Measurements from ENCODE around the gene TMC7. TPM values are rescaled to one million over a fixed set of nuclear protein-coding genes. Genes with fewer than 3 reads are reported as not detected.

Gene TMC7
- total and polyA plus RNA-seq, 2 of the 13 experiments (the other 11 are each of a cell fraction or from before 2014, with no cell fraction given) = 1.2 to 5.1 TPM

DNA sequence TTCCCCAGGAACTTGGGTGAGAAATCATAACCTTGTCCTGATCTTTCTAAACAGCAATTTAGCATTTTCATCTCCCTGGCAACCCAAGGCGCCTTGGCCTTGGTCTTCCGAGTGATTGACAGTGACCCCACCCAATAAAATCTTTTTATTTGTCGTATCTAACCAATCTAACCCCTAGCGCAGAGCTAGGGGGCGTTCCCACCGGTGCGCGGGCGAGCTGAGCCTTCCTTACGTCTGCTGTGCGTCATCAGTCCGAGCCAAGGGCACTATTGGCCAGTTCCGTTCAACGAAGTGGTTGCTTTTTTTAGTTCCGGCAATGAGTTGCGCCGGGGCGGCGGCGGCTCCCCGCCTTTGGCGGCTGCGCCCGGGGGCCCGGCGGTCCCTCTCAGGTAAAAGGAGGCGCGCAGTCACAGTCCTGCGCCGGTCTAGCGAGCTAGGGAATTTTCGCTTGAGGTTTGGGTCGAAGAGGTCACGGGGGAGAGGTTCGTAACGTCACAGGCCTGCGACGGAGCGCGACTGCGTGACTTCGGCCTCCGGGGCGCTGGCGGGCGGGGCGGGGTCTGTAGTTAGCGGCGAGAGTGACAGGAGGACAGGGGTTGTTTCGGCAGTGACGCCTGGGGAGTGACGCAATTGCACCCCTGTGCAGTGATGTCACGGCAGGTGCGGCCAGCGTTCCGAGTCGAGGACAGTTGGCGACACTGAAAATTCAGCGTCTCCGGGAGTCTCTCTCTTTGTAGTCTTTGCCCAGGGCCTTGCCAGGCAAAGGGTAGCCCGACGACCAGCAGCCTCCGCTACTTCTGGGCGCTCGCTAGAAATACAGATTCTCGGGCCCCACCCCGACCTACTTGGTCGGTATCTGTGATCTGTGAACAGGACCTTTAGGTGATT lies 83.9 kb downstream of the TMC7 start, which contains the start of gene COQ7 (continued):
- TF ChIP-seq ZSCAN5A (CRISPR knock-in tag; IDR thresholded peaks at IDR 0.05; ENCODE audit: borderline replicate concordance) = peak; percentile 90
- TF ChIP-seq, protein P1, sequence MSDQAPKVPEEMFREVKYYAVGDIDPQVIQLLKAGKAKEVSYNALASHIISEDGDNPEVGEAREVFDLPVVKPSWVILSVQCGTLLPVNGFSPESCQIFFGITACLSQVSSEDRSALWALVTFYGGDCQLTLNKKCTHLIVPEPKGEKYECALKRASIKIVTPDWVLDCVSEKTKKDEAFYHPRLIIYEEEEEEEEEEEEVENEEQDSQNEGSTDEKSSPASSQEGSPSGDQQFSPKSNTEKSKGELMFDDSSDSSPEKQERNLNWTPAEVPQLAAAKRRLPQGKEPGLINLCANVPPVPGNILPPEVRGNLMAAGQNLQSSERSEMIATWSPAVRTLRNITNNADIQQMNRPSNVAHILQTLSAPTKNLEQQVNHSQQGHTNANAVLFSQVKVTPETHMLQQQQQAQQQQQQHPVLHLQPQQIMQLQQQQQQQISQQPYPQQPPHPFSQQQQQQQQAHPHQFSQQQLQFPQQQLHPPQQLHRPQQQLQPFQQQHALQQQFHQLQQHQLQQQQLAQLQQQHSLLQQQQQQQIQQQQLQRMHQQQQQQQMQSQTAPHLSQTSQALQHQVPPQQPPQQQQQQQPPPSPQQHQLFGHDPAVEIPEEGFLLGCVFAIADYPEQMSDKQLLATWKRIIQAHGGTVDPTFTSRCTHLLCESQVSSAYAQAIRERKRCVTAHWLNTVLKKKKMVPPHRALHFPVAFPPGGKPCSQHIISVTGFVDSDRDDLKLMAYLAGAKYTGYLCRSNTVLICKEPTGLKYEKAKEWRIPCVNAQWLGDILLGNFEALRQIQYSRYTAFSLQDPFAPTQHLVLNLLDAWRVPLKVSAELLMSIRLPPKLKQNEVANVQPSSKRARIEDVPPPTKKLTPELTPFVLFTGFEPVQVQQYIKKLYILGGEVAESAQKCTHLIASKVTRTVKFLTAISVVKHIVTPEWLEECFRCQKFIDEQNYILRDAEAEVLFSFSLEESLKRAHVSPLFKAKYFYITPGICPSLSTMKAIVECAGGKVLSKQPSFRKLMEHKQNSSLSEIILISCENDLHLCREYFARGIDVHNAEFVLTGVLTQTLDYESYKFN (CRISPR knock-in tag; conservative IDR thresholded peaks at IDR 0.05) = peak; percentile 58
- 0 out of 2 replicates have a peak, but pooled peaks have one; percentile 31 for TF ChIP-seq KLF6 (CRISPR knock-in tag; IDR thresholded peaks at IDR 0.05)
- no peak for TF ChIP-seq ZNF33A (CRISPR knock-in tag; IDR thresholded peaks at IDR 0.05; ENCODE audit: borderline replicate concordance)
- TF ChIP-seq ZNF619 (CRISPR knock-in tag; IDR thresholded peaks at IDR 0.05) = no peak
- peak; percentile 15; the same call in 1 of the 2 replicates for TF ChIP-seq MIXL1 (CRISPR knock-in tag; IDR thresholded peaks at IDR 0.05)
- TF ChIP-seq, protein P2, sequence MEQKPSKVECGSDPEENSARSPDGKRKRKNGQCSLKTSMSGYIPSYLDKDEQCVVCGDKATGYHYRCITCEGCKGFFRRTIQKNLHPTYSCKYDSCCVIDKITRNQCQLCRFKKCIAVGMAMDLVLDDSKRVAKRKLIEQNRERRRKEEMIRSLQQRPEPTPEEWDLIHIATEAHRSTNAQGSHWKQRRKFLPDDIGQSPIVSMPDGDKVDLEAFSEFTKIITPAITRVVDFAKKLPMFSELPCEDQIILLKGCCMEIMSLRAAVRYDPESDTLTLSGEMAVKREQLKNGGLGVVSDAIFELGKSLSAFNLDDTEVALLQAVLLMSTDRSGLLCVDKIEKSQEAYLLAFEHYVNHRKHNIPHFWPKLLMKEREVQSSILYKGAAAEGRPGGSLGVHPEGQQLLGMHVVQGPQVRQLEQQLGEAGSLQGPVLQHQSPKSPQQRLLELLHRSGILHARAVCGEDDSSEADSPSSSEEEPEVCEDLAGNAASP (CRISPR knock-in tag; IDR thresholded peaks at IDR 0.05; ENCODE audit: borderline replicate concordance) = no peak; the same call in 1 of the 2 replicates
- 0 out of 2 replicates have a peak, but pooled peaks have one; percentile 6 for TF ChIP-seq ZNF7 (CRISPR knock-in tag; IDR thresholded peaks at IDR 0.05)
- peak; percentile 95 for TF ChIP-seq TOPORS (CRISPR knock-in tag; IDR thresholded peaks at IDR 0.05)
